ENCODE data around the gene FBXO8. TPM values are rescaled to one million over a fixed set of nuclear protein-coding genes. Genes with fewer than 3 reads are reported as not detected.
A peak's percentile ranks its signal among the peaks of the same experiment; 100 is the strongest.

FBXO8 gene
- total RNA-seq, 1 donor, result 32.2 TPM

DNA sequence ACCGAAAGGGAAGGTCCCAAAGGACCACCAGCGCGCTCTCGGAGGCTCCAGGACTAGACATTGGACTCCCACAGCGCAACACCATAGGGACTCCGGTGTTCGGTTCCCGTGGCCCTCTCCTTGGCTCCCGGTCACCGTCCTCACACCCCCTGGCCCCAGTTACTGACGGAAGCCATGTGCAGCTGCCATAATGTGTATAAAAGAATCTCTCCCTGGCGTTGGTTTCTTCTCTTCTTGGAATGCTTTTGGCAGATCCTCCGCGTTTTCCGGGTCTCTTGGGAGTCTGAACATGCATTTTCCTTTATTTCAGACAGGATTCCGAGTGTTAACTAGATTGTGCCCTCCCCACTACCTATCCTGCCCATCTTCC, 69.8 kb downstream of the FBXO8 start:
- H3K27me3 ChIP-seq (ENCODE audit: insufficient read depth, low read length), result peaks cover 87% of the 10 kb centered on the region
- no peaks in the 10 kb centered on the region for H3K9me3 ChIP-seq (ENCODE audit: low read depth, low read length)
- peak overlapping the region; percentile 24 for H3K4me3 ChIP-seq (ENCODE audit: insufficient read depth, low read length)
- no peak overlapping the region for H2AFZ ChIP-seq (ENCODE audit: low read length)
- H3K4me1 ChIP-seq (ENCODE audit: insufficient read depth, low read length), result peaks cover 12% of the 10 kb centered on the region
- no peak overlapping the region for H3K27ac ChIP-seq (ENCODE audit: low read depth, low read length)
- no peaks in the 10 kb centered on the region for H4K20me1 ChIP-seq (ENCODE audit: insufficient read depth, low read length)
- H3K36me3 ChIP-seq (ENCODE audit: insufficient read depth, low read length), result no peaks in the 10 kb centered on the region
- no peak for DNase-seq (ENCODE audit: insufficient read length, low spot score, missing footprints)
- TF ChIP-seq, protein P1, sequence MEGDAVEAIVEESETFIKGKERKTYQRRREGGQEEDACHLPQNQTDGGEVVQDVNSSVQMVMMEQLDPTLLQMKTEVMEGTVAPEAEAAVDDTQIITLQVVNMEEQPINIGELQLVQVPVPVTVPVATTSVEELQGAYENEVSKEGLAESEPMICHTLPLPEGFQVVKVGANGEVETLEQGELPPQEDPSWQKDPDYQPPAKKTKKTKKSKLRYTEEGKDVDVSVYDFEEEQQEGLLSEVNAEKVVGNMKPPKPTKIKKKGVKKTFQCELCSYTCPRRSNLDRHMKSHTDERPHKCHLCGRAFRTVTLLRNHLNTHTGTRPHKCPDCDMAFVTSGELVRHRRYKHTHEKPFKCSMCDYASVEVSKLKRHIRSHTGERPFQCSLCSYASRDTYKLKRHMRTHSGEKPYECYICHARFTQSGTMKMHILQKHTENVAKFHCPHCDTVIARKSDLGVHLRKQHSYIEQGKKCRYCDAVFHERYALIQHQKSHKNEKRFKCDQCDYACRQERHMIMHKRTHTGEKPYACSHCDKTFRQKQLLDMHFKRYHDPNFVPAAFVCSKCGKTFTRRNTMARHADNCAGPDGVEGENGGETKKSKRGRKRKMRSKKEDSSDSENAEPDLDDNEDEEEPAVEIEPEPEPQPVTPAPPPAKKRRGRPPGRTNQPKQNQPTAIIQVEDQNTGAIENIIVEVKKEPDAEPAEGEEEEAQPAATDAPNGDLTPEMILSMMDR (IDR thresholded peaks at IDR 0.05; ENCODE audit: extremely low read depth, low read depth, low read length), result no peak
- no peaks in the 10 kb centered on the region for H3K79me2 ChIP-seq (ENCODE audit: insufficient read depth, low read length)
- H3K4me2 ChIP-seq (ENCODE audit: insufficient read depth, low read length), result peak overlapping the region; percentile 22

DNA sequence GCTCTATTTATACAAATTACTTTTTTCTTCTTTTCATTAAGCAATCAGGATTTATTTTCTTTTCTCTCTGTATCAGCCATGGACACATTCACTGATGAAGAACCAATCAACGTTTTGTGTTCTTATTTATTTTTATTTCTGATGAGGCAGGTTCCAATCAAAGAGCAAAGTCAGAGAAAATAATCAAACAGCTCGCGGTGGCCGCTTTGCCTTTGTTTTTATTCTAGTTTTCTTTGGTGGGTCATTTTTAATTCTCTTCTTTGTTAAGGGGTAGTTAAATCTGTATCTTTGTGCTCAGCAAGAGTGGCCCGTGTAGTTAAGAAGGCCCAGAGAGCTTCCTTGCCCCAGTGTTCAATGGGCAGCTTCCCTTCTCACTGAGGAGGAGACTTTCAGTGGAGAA, 71.4 kb downstream of the FBXO8 start:
- H3K27ac ChIP-seq (ENCODE audit: low read depth, low read length), result no peak overlapping the region
- peaks cover 4% of the 10 kb centered on the region for H3K4me1 ChIP-seq (ENCODE audit: insufficient read depth, low read length)
- H3K79me2 ChIP-seq (ENCODE audit: insufficient read depth, low read length), result no peaks in the 10 kb centered on the region
- DNase-seq (ENCODE audit: insufficient read length, low spot score, missing footprints), result no peak
- TF ChIP-seq, protein P1 (IDR thresholded peaks at IDR 0.05; ENCODE audit: extremely low read depth, low read depth, low read length), result no peak
- no peak overlapping the region for H2AFZ ChIP-seq (ENCODE audit: low read length)
- H3K27me3 ChIP-seq (ENCODE audit: insufficient read depth, low read length), result peaks cover 77% of the 10 kb centered on the region
- H3K9me3 ChIP-seq (ENCODE audit: low read depth, low read length), result no peaks in the 10 kb centered on the region
- H3K4me3 ChIP-seq (ENCODE audit: insufficient read depth, low read length), result no peak overlapping the region
- H3K36me3 ChIP-seq (ENCODE audit: insufficient read depth, low read length), result no peaks in the 10 kb centered on the region
- no peaks in the 10 kb centered on the region for H4K20me1 ChIP-seq (ENCODE audit: insufficient read depth, low read length)
- H3K4me2 ChIP-seq (ENCODE audit: insufficient read depth, low read length), result peak overlapping the region; percentile 48

DNA sequence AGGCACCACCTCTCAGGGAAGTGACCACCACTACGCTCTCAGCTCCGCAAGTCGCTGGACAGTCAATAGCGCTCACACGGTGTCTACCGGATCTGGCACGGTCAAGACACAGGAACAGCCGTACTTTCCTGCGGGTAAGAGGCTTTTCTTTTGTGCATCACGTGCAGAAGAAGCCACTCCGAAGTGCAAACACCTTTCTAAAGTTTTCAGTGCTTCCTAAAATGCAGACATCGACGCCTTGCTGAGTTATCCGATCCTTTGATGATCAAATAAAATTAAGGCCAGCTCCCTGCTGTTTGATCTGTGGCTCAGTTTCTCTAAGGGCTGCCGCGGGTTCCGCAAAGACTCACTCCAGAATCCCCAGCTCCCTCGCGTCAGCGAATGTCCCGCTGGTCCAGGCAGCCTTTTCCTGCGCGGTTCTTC, 71.8 kb downstream of the FBXO8 start:
- TF ChIP-seq, protein P1 (IDR thresholded peaks at IDR 0.05; ENCODE audit: extremely low read depth, low read depth, low read length), result no peak
- Histone ChIP-seq H3K27ac (ENCODE audit: low read depth, low read length) (no peak overlapping the region), H2AFZ (ENCODE audit: low read length) (peak overlapping the region; percentile 50), H3K4me1 (ENCODE audit: insufficient read depth, low read length) (peaks cover 4% of the 10 kb centered on the region), H3K4me3 (ENCODE audit: insufficient read depth, low read length) (no peak overlapping the region), H3K79me2 (ENCODE audit: insufficient read depth, low read length) (no peaks in the 10 kb centered on the region), H4K20me1 (ENCODE audit: insufficient read depth, low read length) (no peaks in the 10 kb centered on the region), H3K36me3 (ENCODE audit: insufficient read depth, low read length) (no peaks in the 10 kb centered on the region), H3K9me3 (ENCODE audit: low read depth, low read length) (no peaks in the 10 kb centered on the region), H3K4me2 (ENCODE audit: insufficient read depth, low read length) (peak overlapping the region; percentile 48), H3K27me3 (ENCODE audit: insufficient read depth, low read length) (peaks cover 72% of the 10 kb centered on the region)
- peak; percentile 55 for DNase-seq (ENCODE audit: insufficient read length, low spot score, missing footprints)

DNA sequence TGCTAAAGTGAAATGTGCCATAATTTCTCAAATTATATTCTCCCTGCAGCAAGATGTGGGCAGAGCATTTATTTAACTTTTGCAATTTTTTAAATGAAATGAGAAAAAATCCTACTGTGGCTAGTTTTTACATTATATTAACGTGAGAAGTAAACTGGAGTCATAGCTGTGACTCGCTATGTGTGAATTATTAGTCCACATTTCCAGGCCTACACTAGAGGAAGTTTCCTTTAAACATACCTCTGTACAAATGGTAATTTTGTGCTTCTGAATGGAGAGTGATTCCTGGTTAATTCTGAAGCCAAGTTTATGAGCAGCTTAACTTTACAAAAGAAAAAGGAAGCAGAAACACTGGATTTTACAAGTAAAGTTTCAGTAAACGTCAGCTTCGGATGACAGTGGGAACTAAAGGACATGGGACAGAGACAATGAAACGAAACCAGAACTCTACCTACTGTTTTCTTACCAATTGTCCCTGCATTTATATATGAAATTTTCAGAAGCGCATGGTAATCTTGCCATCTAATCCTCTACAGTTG, 72.4 kb downstream of the FBXO8 start:
- Histone ChIP-seq H3K4me2 (ENCODE audit: insufficient read depth, low read length) (no peak overlapping the region), H3K4me1 (ENCODE audit: insufficient read depth, low read length) (peaks cover 4% of the 10 kb centered on the region), H3K27me3 (ENCODE audit: insufficient read depth, low read length) (peaks cover 66% of the 10 kb centered on the region), H4K20me1 (ENCODE audit: insufficient read depth, low read length) (no peaks in the 10 kb centered on the region), H3K79me2 (ENCODE audit: insufficient read depth, low read length) (no peaks in the 10 kb centered on the region), H2AFZ (ENCODE audit: low read length) (no peak overlapping the region), H3K4me3 (ENCODE audit: insufficient read depth, low read length) (no peak overlapping the region), H3K36me3 (ENCODE audit: insufficient read depth, low read length) (no peaks in the 10 kb centered on the region), H3K27ac (ENCODE audit: low read depth, low read length) (no peak overlapping the region), H3K9me3 (ENCODE audit: low read depth, low read length) (no peaks in the 10 kb centered on the region)
- DNase-seq (ENCODE audit: insufficient read length, low spot score, missing footprints), result no peak
- TF ChIP-seq, protein P1 (IDR thresholded peaks at IDR 0.05; ENCODE audit: extremely low read depth, low read depth, low read length), result no peak
